ENCODE data around the gene BAD. TPM values are rescaled to one million over a fixed set of nuclear protein-coding genes. Genes with fewer than 3 reads are reported as not detected.

Gene BAD
- total RNA-seq, 1 experiment from 2014 or later, result 368 TPM

DNA sequence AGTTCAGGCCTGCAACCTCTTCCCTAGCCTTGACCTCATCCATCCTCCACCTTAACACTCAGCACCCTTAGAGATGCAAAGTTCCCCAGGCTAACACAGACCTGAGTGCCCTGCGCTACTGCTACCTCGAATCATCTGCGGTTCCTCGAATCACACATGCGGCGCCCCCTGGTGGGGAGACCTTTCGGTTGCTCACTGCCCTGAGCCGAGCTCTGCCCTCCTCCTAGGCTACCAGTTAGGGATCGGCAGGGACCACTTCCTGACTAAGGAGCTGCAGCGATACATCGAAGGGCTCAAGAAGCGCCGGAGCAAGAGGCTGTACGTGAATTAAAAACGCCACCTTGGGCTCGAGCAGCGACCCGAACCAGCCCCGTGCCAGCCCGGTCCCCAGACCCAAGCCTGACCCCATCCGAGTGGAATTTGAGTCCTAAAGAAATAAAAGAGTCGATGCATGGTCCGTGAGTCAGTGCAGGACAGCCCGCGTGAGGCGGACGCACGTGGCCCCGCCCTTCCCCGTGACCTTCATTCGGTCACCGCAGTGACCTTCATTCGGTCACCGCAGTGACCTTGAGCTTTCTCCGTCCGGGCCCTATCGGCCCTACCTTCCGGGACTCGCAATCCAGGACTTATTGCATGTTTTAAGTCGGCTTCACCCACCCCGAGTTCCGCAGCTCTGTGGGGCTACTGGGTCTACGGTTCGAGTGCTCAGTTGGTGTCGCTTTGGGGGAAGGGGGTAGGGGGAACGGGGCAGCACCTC, 20.0 kb upstream of the BAD start:
- ATAC-seq, result peak; percentile 30
- peak overlapping the region; percentile 92 for H3K4me2 ChIP-seq (ENCODE audit: low read length)
- peak overlapping the region; percentile 86 for H2AFZ ChIP-seq (ENCODE audit: low read length)
- H3K79me2 ChIP-seq (ENCODE audit: low read length), result peaks cover 29% of the 10 kb centered on the region
- intact Hi-C loops (cut with micrococcal nuclease), result loop anchor here (1.0 to 2.0 kb wide), 6 partner anchors 13 to 118 kb away; partner anchors contain the start of genes FKBP2, STIP1 and TRMT112
- BruUV-seq (replicated peaks), result TSS peak; percentile 97
- peaks cover 12% of the 10 kb centered on the region for H3K27me3 ChIP-seq (ENCODE audit: low read length)
- H4K20me1 ChIP-seq (ENCODE audit: low read length), result no peaks in the 10 kb centered on the region
- no peaks in the 10 kb centered on the region for H3K9me3 ChIP-seq (ENCODE audit: low read length)
- H3K9me2 ChIP-seq (replicated peaks; ENCODE audit: low read length), result no peaks in the 10 kb centered on the region
- ChIA-PET POLR2A (ENCODE audit: unreplicated experiment) (interaction anchor here (0.6 to 1.6 kb wide), 2 partner anchors 13 to 50 kb away, joined by 20 to 27 read pairs; partner anchors contain the start of genes PRDX5 and TRMT112), CTCF (interaction anchor here (0.6 to 2.0 kb wide), 12 partner anchors 13 to 1419 kb away, joined by 3 to 20 read pairs (median 6); partner anchors contain the start of genes PRDX5 and TRMT112)
- H3K27ac ChIP-seq (ENCODE audit: low read length), result peak overlapping the region; percentile 85
- H3K4me1 ChIP-seq (ENCODE audit: insufficient read depth, low read length), result peaks cover 35% of the 10 kb centered on the region
- H3K4me3 ChIP-seq (ENCODE audit: low read length), result peak overlapping the region; percentile 74
- no peaks in the 10 kb centered on the region for H3K36me3 ChIP-seq (ENCODE audit: low read depth, low read length)
- TF ChIP-seq, protein P1, sequence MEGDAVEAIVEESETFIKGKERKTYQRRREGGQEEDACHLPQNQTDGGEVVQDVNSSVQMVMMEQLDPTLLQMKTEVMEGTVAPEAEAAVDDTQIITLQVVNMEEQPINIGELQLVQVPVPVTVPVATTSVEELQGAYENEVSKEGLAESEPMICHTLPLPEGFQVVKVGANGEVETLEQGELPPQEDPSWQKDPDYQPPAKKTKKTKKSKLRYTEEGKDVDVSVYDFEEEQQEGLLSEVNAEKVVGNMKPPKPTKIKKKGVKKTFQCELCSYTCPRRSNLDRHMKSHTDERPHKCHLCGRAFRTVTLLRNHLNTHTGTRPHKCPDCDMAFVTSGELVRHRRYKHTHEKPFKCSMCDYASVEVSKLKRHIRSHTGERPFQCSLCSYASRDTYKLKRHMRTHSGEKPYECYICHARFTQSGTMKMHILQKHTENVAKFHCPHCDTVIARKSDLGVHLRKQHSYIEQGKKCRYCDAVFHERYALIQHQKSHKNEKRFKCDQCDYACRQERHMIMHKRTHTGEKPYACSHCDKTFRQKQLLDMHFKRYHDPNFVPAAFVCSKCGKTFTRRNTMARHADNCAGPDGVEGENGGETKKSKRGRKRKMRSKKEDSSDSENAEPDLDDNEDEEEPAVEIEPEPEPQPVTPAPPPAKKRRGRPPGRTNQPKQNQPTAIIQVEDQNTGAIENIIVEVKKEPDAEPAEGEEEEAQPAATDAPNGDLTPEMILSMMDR (conservative IDR thresholded peaks at IDR 0.05; ENCODE audit: low read depth, low read length), result peak; percentile 99
- TF ChIP-seq EZH2phosphoT487 (IDR thresholded peaks at IDR 0.05; ENCODE audit: borderline replicate concordance, low read length), result no peak
- peak overlapping the region; percentile 65 for H3K9ac ChIP-seq (ENCODE audit: low read length)
- H3F3A ChIP-seq (ENCODE audit: low read length, unreplicated experiment), result no peaks in the 10 kb centered on the region
- DNase-seq, result peak; percentile 95

DNA sequence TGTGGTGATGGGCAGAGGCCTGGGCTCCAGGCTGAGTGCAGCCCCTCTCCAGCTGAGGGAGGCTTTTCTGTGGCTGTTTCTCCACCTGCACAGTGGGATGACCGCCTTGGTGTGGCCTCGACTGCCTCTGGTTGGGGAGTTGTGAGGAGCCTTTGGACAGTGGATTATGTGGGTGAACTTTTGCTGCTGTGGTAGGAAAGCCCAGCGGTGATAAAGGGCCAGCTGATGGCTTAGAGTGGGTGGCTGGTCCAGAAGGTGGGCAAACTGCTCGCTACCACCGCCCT, 19.5 kb upstream of the BAD start:
- peaks cover 18% of the 10 kb centered on the region for H3K27me3 ChIP-seq (ENCODE audit: low read length)
- H3K79me2 ChIP-seq (ENCODE audit: low read length), result peaks cover 26% of the 10 kb centered on the region
- no peaks in the 10 kb centered on the region for H3K9me3 ChIP-seq (ENCODE audit: low read length)
- H3K9ac ChIP-seq (ENCODE audit: low read length), result no peak overlapping the region
- H3K27ac ChIP-seq (ENCODE audit: low read length), result peak overlapping the region; percentile 85; the same call in 1 of the 2 replicates
- intact Hi-C loops (cut with micrococcal nuclease), result loop anchor here (2.0 kb wide), 3 partner anchors 33 to 99 kb away; partner anchors contain the start of gene FKBP2
- H3K4me2 ChIP-seq (ENCODE audit: low read length), result peak overlapping the region; percentile 92
- H3K4me1 ChIP-seq (ENCODE audit: insufficient read depth, low read length), result peaks cover 35% of the 10 kb centered on the region
- H3K36me3 ChIP-seq (ENCODE audit: low read depth, low read length), result no peaks in the 10 kb centered on the region
- H3K4me3 ChIP-seq (ENCODE audit: low read length), result peak overlapping the region; percentile 74
- no peaks in the 10 kb centered on the region for H4K20me1 ChIP-seq (ENCODE audit: low read length)
- DNase-seq (no peak), ATAC-seq (no peak)
- no peaks in the 10 kb centered on the region for H3F3A ChIP-seq (ENCODE audit: low read length, unreplicated experiment)
- H2AFZ ChIP-seq (ENCODE audit: low read length), result no peak overlapping the region
- ChIA-PET POLR2A (ENCODE audit: unreplicated experiment) (no interaction called here), CTCF (interaction anchor here (0.6 to 2.0 kb wide), 8 partner anchors 28 to 1419 kb away, joined by 3 to 20 read pairs (median 6); no protein-coding TSS in a partner anchor)
- BruUV-seq (replicated peaks), result no TSS peak
- TF ChIP-seq EZH2 (IDR thresholded peaks at IDR 0.05; ENCODE audit: low read length, unreplicated experiment) (no peak), EZH2phosphoT487 (IDR thresholded peaks at IDR 0.05; ENCODE audit: borderline replicate concordance, low read length) (no peak)
- TF ChIP-seq, protein P1 (conservative IDR thresholded peaks at IDR 0.05; ENCODE audit: low read depth, low read length), result no peak
- H3K9me2 ChIP-seq (replicated peaks; ENCODE audit: low read length), result no peaks in the 10 kb centered on the region

All from PC-3 (cell line).